Stomach (tissue), 4 donors: ENCODE measurements around the gene STK24.

Source experiments
- CTCF ChIP-seq, 7 experiments: fragments of 450-650 bp in 4 of 7; fragments of 200-600 bp in 3 of 7; sonication (generic) in 3 of 7; IDR thresholded peaks; one replicate each; pipeline ENCODE4 v1.5.1; 2016 to 2019; ENCODE audit warnings: antibody characterized with exemption in 7 of 7, control low read depth in 2 of 7, mild to moderate bottlenecking in 1 of 7
- EP300 ChIP-seq: sonication (generic); formaldehyde crosslinking; IDR thresholded peaks from one replicate; pipeline ENCODE4 v1.6.1; 2017; ENCODE audit warnings: antibody characterized with exemption
- POLR2AphosphoS5 ChIP-seq, 3 donors: sonication (generic); formaldehyde crosslinking; IDR thresholded peaks; one replicate each; pipeline ENCODE4 v1.6.1; 2016; ENCODE audit warnings: antibody characterized with exemption in 3 of 3

GRCh38 chr13:98540476-98540875 is 36.4 kb downstream of the STK24 start:
- TF ChIP-seq POLR2AphosphoS5 (IDR thresholded peaks at IDR 0.05) (no peak), CTCF (IDR thresholded peaks at IDR 0.05) (no peak), EP300 (no peak)
